Panc1 (cell line): ENCODE results near the gene EPHA6.

Experiments used
- POLR2AphosphoS5 ChIP-seq: IDR thresholded peaks from 2 replicates; pipeline ENCODE4 v1.6.1; 2012; ENCODE audit warnings: mild to moderate bottlenecking, low read depth, low read length, moderate library complexity
- SIN3A ChIP-seq: IDR thresholded peaks from 2 replicates; pipeline ENCODE4 v1.6.1; 2012; ENCODE audit warnings: low read depth, mild to moderate bottlenecking, low read length, moderate library complexity, borderline replicate concordance; ENCODE audit not compliant: insufficient read depth
- TF ChIP-seq, protein P1 (sequence below): fragments of 450-650 bp; IDR thresholded peaks from 2 replicates; pipeline ENCODE4 v1.5.1; 2017; ENCODE audit warnings: mild to moderate bottlenecking

DNA sequence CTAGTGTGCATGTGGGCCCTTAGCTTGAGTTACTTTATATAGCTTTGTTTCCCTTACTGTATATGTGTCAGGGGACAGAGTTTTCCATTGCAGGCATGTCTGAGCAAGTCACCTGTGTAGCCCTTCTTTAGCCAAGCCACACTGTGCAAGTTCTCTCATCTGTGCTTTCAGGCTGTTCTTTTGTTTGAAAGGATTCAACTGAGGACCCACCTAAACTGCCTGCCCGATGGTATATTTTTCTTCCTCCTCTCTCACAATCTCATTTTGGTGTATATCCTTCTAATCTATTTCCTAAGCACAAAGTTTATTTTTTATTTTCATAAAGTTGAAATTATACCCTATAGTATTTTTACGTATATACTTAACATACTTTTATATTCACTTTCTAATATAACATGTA is 690.1 kb downstream of the EPHA6 start:
- TF ChIP-seq, protein P1, sequence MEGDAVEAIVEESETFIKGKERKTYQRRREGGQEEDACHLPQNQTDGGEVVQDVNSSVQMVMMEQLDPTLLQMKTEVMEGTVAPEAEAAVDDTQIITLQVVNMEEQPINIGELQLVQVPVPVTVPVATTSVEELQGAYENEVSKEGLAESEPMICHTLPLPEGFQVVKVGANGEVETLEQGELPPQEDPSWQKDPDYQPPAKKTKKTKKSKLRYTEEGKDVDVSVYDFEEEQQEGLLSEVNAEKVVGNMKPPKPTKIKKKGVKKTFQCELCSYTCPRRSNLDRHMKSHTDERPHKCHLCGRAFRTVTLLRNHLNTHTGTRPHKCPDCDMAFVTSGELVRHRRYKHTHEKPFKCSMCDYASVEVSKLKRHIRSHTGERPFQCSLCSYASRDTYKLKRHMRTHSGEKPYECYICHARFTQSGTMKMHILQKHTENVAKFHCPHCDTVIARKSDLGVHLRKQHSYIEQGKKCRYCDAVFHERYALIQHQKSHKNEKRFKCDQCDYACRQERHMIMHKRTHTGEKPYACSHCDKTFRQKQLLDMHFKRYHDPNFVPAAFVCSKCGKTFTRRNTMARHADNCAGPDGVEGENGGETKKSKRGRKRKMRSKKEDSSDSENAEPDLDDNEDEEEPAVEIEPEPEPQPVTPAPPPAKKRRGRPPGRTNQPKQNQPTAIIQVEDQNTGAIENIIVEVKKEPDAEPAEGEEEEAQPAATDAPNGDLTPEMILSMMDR, result no peak
- TF ChIP-seq SIN3A, result no peak
- no peak for TF ChIP-seq POLR2AphosphoS5
